GM19328 (cell line): ENCODE data around the gene ABLIM2.

Experiments
- ATAC-seq: cut with Tn5 transposase; IDR thresholded peaks from one replicate; pipeline ENCODE4 v1.9.1; 2021; ENCODE audit warnings: mild to moderate bottlenecking, moderate library complexity; ENCODE audit not compliant: unreplicated experiment

ABLIM2 gene

DNA sequence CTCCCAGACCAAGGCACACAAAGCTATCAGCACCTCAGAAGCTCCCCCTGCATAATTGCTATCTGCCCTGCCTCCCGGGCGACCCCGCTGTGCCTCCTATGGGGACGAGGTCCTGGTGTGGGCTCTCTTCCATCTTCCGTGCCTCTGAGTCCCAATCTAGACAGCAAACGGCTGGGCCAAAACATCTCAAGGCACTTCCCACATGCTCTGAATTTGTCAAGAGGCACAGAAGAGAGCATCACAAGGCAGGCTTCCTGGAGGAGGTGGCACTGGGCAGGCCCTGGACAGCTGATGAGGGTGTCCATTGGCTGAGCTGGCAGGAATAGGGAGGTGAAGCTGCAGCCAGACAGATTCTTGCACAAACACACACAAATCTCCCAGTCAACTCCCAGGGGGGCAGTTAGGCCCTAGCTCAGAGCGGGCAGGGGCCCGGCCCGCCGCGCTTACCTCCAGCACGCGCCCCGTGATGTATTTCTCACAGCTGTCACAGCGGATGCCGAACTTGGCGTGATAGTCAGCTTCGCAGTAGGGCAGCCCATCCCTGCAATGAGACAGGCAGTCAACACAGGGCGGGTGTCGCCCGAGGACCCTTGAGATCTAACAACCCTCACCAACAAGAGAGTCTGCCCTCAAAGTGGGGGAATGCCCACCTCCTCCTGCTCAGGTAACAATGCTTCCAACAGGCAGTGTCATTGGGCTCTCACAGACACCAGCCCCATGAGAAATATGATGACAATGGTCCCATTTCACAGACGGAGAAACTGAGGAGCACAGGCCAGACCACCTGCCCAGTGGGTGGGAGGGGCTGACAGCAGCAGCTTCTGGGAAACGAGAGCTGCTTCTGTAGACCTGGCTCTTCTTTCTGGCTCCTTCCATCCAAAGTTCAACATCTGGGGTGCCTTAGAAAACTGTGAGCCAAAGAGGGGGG is 81.2 kb downstream of the ABLIM2 start:
- no peak for ATAC-seq

DNA sequence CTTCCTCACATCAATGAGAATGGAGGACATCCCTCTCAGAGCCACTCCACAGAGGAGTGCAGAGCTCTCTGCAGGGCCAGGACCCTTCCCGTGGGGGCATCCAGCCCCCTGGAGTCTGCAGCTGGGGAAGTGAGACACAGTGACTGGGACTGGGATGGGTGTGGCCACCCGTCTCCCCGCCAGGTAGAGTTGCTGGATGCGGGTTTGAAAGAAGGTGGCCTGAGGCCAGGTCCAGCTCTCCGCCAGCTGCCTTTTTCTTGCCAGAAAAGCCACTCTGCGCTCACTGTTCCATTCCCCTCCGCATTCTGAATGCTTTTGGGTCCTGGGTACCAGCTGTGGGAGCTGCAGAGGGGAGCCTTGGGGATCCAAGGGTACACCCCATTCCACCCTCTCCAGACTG is 82.6 kb downstream of the ABLIM2 start:
- no peak for ATAC-seq

DNA sequence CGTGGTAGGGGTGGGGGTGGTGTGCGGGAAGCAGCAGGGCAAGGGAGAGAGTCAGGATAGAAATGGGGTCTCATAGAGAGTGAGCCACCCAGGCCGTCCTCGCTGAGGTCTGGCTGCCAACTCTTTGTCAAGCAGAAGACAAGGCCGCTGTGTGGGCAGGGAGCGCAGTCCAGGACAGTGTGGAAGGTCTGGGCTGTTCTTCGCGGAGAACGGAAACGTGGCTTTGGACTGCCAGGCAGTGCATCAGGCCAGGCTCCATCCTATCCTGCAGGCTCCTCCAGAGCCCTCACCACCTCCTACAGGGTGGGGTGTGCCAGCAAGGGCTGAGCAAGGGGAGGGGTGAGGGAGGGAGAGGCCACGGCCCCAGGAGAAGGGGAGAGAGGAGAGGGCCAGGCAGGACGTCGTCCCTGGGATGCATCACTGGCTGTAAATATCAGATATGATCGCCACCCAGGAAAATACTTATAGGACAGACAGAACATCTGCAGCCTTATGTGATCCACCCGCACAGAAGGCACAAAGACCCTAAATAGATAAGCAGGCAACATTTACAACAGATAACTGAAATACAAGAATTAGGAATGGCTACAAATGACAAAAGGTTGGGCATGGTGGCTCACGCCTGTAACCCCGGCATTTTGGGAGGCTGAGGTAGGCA is 85.3 kb downstream of the ABLIM2 start:
- ATAC-seq, result no peak

DNA sequence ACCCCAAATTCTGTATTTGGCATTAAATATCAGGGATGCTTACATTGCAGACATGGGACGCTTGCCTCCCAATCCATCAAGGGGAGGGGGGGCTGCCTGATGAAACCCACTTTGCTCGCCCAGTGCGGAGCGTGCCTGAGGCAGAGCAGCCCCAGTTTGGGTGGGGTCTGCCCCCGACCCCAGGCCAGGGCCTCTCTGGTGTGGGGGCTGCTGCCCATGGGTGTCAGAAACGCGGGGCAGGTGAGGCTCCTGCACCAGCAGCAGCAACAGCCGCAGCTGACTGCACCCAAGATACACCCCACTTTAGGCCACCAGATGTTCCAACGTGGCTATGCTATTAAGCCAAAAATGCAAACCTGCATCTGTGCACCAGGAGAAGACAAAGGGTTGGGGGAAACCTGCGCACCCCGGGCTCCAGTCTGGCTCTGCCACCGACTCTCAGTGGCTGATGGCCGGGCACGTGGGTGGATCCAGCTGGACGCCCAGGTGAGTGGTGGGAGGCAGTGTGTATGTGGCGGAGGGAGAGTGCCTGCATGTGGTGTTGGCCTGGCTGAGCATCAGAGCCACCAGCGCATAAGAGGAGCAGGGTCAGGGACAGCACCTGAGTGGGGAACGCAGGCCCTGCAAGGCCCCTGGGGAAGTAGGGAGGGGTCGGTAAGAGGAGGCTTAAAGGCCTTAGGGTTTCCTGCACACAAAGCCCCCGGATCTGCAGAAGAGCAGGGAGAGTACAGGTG is 86.2 kb downstream of the ABLIM2 start:
- ATAC-seq, result no peak

DNA sequence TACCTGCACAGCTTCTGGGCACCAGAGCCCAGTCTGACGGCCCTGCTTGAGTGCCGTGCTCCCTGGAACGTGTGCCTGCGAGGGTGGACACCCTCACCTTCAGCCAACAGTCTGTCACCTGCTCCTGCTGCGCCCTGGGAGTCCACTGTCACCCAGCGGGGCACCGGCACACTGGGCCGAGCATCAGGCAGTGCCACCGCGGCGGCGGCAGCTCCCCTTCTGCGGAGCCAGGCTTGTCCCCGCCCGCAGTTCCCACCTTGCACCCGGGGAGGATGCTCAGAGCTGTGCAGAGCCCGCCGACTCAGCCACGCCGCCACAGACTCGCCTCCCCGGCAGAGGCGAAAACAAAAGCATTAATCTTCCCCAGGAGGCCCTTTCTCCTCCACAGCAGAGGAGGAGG is 86.8 kb downstream of the ABLIM2 start:
- no peak for ATAC-seq

DNA sequence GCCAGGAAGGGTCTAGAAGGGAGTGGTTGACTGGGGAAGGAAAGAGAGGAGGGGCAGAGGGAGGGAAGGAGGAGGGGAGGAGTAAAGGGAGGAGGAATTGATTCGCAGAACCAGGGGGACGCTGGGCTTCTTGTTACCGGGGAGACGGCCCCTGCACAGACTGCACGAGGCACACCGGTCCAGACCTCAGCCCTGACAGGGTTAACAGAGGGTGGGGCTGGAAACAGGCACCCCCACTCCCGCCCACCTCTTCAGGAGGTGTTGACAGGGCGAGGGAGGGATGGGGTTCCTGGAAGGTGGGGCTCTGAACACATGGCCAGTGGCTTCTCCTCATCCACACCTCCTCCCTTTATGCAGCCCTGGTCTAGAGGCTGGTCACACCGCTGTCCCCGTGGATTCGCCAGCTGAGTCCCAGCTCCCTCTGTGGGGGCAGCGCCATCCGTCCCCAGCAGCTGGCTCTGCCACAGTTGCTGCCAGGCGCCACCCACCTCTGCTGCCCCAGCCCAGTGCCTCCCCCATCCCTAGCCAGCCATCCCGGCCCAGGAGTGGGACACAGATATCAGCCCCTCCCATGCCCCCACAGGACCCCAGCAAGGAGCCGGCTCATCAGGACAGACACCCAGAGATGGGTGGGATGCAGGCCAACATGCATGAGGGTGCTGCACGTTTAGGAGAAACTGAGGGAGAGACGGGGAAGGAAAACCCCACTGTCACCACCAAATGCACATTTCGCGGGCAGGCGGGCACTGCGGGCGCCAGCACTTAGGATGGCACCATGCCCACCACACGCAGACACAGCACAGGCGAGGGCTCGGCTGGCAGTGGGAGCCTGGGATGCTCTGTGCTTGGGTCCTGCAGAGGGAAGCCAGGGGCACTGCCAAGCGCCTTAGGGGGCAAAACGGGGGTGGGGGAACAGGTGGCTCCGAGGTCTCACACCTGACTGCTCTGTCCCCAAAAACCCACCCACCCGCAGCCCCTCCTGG is 87.6 kb downstream of the ABLIM2 start:
- ATAC-seq, result no peak

DNA sequence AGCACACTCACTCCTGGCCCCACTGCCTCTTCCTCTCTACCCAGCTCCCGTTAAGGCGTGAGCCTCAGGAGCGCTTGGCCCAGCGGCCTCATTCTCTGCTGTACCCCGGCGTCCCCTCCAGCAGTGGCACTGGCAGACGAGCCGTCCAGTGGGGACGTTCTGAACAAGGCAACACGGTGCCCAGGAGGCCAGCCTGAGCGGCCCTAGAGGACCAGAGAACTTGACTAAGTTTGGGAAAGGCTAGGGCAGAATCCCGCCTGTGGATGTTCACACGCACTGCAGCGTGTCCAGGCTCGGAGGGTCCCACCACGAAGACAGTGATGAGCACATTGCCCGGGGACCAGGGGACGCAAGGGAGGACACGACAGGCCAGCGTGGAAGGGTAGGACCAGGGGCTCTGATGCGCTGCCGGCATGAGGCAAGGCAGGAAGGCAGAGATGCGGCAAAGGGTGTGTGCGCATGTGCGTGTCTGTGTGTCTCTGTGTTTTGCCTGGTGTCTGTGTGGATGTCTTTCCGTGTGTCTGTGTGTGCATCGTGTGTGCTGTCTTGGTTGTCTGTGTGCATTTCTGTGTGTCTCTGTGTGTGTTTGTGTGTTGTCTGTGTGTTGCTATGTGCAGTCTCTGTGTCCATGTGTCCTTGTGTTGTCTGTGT is 89.4 kb downstream of the ABLIM2 start:
- ATAC-seq, result no peak

DNA sequence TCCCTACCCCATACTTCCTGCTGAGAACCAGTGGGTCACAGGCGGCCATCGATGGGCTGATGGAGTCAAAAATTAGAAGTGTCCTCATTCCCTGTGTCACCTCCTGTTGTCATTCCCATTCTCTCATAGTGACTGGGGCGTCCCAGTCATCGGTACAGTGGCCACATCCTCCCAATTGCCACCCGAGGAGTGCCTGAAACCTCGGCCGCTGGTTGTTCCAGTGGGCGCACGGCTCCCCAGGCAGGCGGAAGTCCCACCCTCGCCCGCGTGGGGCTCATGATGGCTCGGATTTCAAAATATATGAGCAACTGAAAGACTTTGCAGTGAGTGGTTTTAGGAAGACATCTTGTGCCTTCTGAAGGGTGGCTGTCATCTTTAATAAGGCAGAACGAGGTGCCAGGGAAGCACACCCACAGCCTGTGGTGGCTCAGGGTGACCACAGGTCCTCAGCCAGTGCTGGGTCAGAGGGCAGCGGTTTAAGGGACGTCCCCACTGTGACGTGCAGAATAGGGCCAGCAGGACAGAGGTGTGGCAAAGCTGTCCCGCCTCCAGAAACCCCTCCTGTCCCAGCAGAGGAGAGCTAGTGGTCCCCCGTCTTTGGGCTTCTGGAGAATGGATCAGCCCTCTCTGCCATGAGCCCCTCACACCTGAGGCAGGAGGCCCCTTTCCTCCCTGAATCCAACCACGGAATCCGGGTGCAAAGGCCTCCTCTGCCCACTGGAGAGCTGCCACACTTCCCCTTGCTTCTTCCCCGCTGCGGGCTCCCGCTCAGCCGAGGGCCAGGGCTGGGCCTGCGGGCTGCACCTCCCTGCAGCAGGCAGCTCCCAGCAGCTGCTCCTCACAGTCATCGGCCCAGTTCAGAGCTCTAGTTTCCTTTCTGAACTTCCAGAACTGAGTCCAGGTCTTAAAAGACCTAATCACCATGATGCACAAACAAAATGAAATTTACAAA is 90.4 kb downstream of the ABLIM2 start:
- no peak for ATAC-seq

DNA sequence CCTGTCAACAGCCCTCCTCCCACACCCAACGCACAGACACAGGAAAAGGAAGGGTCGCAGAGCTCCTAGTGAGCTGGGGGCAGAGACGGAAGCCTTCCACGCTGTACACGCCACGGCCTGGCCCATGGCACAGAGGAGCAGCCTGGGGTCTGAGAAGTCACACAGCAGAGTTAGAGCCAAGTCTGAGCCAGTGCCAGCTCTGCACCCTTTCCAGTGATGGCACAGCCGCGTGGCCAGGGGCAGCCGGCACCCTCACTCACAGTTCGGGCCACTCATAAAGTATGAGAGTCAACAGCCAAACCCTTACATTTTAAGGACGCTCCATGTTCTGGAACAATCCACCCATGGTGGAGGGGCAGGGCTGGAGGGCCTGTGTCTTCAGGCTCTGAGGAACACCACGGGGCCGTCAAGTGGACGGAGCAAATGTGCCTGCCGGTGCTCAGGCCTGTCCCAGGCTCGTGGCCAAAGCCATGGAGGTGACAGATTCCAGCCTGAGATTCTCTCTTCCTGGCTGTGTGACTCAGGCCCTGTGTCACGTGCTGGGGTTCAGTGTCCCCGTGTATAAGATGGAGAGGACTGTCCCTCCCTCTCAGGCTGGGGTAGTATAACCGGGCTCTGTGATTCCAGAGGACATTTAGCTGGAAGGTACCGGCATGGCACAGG is 91.2 kb downstream of the ABLIM2 start:
- no peak for ATAC-seq

DNA sequence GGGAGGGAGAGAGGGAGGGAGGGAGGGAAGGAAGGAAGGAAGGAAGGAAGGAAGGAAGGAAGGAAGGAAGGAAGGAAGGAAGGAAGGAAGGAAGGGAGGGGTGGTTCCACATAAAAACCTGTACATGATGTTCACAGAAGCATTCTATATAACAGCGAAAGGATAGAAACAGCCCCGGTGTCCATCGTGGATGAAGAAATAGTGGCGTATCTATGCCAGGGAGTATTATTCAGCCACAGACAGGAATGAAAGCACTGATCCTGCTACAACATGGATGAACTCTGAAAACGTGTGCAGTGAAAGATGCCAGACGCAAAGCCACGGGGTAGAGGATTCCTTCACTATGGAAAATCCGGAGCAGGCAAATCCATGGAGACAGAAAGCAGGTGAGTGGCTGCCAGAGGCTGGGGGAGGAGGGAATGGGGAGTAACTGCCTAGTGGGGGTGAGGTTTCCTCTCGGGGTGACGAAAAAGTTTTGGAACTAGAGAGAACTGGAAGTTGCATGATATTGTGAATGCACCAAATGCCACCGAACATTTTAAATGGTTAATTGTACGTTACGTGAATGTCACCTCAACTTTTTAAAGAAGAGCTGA is 92.2 kb downstream of the ABLIM2 start:
- ATAC-seq, result no peak

DNA sequence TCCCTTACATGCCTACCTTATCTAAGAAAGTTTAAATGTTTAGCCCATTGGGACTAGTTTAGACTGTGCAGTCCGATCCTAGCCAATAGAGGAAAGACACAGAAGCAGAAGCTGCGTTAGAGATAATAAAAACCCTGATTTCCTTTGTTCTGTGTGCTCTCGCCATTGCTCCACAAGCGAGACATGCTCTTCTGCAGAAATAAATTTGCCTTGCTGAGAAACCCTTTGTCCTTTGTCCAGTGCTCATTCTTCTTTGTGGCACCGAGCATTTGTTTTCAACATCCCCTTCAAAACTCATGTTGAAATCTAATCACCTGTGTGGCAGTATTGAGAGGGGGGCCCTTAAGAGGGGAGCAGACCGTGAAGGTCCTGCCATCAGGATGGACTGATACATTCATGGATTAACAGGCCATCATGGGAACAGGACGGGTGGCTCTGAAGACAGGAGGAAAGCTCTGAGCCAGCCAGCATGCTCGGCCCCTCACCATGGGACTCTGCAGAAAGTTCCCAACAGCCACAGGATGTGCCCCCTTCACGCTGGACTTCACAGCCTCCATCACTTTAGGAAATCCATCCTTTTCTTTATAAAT is 94.5 kb downstream of the ABLIM2 start:
- no peak for ATAC-seq

DNA sequence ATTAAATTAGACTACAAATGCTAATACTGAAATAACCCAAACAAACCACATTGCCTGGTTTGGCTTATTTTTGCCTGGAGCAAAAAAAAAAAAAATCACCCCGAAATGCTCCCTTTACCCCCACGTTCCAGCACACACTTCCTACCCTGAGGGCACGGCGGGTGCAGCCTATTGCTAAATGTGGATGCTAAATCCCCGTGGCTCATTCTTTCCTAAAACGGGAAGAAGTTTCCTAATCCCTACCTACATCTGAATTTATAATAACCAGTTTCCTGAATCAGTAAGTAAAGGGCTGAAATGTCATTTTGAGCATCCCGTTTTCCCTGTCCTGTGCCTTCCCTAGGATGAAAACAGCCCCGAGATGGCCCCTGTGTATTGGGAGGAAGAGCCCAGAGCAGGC is 97.0 kb downstream of the ABLIM2 start:
- ATAC-seq, result no peak

DNA sequence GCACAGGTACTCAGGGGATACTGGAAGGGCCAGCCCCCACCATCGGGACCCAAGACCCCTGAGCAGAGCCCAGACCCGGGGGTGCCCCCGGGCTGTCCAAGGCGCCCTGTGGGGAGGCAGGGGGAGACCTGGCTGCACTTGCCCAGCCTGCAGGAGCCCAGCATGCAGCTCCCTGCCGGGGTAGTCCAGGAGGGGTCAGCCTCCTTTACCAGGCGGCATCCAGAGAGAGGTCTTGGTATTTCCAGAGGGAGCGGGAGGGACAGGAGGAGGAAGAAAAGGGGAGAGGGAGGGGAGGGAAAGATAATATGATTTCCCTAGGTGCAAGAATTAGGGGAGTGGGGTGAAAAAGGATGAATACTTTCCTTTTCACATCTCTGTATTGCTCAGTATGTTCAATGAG is 97.5 kb downstream of the ABLIM2 start:
- no peak for ATAC-seq

DNA sequence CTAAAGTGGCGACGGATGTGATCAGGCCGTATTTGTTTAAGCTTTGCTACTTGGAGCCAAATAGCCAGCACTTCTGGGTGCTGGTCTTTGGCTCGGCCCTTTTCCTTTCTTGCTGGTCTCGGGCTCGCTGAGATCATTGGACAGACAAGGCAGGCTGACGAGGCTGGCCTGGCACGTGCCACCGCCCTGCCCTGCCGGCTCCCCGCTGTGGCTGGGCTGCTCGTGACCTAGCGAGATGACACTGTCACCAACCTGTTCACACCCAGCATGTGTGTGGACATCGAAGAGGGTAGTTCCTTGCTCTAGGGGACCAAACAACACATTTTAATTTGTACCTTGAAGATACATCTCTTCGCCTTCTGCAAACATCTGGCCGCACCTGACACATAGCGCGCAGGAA is 98.0 kb downstream of the ABLIM2 start:
- no peak for ATAC-seq

DNA sequence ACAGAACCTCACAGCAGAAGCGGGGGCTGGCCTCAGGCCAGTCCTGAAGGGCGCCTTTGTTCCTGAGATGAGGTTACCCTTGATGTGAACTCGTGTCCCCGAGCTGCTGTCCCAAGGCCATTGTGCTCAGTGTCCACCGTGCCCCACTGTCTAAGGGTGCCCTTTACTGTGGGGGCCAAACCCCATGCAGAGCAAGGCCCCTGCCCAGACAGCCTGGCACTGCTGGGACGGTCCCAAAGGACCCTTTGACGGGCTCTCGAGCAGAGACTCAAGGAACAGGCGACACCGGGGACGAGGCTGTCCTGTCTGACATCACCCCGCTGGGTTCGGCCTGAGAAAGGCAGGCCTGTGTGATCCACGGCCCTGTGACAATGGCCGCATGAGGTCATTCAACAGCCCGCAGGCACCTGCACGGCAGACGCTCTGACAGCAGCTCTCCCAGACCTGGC is 100.6 kb downstream of the ABLIM2 start:
- no peak for ATAC-seq

DNA sequence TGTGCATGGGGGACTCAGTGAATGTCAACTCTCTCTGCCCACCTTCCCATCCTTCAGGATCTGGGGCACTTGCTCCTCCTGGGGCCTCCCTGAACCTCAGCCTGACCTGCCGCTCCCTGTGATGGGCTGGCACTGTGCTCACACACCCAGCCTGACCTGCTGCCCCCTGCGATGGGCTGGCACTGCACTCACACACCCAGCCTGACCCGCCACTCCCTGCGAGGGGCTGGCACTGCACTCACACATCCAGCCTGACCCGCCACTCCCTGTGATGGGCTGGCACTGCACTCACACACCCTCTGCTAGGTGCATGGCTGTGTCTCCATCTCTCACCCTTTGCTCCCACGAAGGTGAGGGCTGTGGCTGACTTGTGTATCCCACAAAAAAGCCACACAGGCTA is 103.4 kb downstream of the ABLIM2 start:
- no peak for ATAC-seq

DNA sequence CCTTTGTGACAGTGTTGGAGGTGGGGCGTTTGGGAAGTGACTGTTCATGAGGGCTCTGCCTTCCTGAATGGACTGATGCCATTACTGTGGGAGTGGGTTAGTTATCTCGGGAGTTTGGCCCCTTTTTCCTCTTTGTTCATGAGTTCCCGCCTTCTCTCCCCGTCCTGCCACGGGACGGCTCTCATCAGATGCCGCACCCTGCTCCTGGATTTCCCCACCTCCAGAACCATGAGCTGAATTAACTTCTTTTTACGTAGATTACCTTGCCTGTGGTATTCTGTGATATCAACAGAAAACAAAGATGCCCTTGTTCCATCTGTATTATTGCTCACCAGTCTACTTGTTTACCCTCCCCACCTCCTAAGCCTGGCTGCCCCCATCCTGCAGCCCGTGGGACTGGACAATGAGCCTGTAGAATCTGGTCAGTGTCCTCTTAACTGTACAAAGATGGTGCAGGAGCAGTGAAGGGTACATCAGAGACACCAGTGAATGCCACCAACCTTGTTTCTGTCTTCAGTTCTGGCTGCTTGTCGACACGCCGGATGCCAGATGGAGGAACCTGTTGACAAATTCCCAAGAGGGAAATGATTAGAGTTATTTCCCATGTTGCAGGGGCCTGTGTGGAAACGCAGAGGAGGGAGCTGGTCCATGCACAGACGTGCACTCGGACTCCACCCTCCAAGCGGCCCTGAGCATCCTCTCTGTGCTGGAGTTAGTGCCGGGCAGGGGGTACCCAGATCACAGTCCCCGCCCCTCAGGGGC is 104.7 kb downstream of the ABLIM2 start:
- no peak for ATAC-seq
